HG02852 (cell line): ENCODE measurements around the gene CSRP3.
A peak's percentile ranks its signal among the peaks of the same experiment; 100 is the strongest.

Experiments used
- ATAC-seq: cut with Tn5 transposase; IDR thresholded peaks from one replicate; pipeline ENCODE4 v1.9.1; 2021; ENCODE audit warnings: mild to moderate bottlenecking, moderate library complexity; ENCODE audit not compliant: unreplicated experiment

Gene CSRP3

DNA sequence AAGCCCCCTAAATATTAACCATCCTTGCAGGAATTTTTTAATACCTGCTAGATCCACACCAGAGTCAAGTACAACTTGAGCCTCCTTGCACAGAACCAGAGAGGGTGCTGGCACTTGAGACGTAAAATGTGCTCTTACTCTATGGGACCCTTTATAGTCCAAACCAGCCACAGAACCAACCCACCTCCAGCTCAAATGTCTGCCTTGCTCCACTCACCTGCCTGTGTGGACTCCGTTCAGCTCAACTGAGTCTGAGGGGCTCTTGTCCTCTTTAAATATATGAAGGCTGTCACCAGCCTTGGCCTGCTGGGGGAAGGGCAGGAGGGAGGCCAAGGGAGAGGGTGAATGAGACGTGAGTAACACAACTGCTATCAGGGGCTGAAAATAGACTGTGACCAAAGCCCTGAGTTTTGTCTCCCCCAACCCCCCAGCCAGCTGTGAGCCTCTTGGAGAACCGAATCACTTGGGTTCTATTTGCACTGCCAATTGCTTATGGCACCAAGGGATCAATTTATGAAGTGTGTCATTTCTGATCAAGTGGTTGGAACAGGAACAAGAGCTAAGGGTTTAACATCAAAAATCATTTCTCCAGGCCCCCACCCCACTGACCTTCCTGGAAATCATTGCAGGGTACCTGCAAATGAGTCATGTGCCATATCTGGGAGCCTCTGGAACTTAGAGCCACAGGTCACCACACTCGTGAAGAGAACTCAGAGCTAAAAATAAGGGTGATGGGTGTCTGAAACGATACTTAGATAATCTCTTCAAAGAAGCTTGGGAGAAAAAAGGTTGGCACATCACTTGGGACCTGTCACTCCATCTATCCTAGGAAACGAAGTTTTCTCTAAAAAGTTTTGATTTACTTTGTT lies at the start of gene CSRP3:
Gene CSRP3 (minus strand): TSS at position 247 of the 869 bp plus-strand sequence. CDS start 9,535 bp downstream, outside the sequence.
- ATAC-seq: no peak

- no peak for ATAC-seq
Observed at GRCh38 chr11:19251577-19251976, 49.8 kb upstream of the CSRP3 start.

DNA sequence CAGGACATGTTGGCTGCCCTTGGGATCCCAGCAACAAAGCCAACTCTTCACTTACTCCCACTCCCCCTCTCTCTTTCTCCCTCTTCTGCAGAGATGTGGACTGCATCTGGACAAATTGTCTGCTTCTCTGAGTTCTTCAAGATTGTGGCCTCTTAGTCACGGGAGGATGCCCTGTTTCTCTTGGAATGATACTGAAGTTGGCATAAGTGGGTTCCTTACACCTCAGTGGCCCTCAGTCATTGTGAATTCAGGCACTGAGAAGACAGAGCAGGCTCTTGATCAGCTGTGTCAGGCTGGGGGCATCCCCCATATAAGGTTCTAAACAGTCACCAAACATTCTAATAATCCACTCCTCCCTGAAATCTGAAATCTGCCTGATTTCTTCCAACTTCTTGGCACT lies 45.0 kb upstream of the CSRP3 start:
- no peak for ATAC-seq

DNA sequence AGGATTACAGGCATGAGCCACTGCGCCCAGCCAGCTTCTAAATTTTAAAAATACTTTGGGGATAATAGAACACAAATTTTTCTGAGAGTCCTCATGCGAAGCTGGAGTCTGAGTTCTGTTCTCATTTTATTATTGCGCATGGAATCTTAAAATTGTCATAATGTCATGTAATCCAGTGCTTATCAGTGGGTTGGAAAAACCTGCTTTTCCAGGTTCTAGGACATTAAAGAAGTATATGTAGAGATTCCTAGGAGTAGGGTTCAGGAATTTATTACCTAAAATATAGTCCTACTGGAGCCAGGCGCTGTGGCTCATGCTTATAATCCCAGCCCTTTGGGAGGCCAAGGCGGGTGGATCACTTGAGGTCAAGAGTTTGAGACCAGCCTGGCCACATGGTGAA lies 43.6 kb upstream of the CSRP3 start:
- no peak for ATAC-seq

- ATAC-seq: no peak
Observed at GRCh38 chr11:19244621-19245020, 42.8 kb upstream of the CSRP3 start.

- ATAC-seq: no peak
Observed at GRCh38 chr11:19244084-19244483, 42.3 kb upstream of the CSRP3 start.

DNA sequence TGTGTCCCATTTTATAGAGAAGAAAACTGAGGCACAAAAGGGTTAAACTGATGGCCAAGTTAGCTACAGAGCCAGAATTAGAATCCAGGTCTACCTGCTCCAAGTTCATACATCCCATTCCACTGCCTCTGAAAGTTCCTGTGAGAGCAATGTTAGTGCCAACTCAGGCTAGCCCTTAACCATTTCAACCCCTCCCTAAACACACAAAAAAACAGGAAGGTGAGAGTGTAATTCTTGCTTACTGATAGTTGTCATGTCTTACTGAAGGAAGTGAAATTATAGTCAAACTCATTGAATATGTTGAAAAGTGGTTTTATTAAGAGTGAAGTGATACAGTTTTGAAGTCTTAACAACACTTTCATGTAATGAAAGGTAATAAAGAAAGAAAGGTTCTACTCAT lies 41.8 kb upstream of the CSRP3 start:
- ATAC-seq: no peak

DNA sequence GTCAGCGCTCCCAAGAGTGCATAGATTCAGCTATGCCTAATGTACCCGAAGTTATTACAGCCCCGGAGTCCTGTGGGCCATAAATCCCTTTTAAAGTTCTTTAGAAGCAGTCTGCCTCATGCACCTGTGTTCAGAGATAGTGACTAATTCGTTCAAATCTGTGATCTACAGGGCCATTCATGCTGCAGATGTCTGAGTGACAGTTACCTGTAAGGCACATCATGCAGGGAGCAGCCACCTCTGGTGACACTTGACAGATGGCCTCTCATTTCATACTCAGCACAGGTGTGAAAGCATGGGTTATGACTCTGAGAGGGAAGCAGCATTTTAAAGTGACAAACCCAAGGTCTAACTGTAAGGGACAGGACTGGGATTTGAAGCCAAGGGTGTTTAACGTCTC lies 41.4 kb upstream of the CSRP3 start:
- ATAC-seq: no peak

DNA sequence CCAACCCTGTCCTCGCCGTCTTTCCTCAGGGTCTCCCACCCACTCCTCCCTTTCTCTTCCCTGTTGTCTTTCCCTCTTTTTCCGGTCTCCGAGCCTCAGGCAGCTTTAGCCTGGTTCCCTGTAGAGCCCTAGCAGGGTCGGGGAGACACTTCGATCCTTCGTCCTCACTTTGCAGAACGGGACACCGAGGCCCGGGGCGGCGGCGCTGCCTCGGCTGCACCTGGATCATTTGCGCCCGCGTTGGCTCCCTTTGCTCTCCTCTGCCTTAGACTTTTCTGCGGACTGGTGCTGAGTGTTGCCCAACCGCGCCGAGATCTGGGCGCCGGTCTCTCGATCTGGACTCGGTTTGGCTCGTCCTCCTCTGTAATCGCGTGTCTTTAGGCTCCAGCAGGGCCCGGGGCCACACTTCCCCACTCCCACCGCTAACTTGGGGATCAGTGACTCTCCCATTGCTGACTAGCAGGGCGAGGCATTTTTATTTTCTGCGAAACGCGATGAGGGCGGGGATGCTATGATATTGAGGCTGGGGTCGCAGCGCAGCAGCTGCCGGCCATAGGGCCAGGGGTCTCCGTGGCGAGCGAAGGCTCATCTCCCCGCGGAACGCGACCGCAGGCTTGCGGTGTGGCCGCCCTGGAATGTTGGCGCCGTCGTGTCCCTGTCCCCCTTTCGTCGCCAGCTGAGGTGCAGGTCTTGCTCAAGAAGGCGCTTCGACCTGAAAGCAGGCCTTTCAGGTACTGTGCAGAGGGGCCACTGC lies 40.6 kb upstream of the CSRP3 start:
- ATAC-seq: no peak

DNA sequence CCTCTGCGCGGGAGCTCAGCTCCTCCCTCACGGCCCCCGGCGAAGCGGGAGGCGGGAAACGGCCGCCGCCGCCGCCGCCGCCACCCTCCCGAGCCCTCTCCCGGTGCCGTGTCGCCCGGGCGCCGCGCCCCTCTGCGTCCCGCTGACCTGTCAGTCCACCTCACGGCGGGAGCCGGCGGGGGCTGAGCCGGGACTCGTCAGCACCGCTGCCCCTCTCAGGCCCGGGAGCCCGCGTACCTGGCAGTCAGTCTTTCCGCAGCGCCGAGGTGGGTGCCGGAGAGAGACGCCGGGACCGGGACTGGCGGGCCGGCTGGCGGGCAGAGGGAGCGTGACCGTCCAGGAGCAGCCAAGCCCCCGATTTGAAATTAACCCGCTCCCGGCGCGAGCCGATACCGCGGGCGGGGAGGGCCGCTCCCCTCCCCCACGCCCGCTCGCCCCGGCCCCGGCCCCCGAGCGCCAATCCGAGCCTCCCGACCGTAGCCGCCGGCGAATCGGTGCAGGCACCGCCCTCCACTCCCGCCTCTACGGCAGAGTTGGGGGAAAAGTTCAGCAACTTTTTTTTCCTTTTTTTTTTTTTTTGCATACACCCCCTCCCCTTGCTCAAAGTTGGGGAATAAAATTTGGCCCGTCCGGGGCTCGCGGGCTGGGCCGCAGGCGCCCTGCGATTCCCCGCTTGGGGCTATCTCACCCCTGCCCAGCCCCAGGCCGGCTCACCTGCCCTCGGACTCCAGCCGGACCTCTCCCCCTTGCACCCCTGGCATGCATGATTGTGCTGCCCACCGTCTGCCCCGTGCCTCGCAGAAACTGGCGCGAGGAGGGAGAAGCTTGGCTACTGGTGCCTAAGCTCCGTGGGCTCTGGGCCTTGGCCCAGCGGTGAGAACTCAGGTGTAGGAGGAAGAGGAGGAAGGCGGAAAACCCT lies 39.7 kb upstream of the CSRP3 start:
- ATAC-seq: peak; percentile 31

DNA sequence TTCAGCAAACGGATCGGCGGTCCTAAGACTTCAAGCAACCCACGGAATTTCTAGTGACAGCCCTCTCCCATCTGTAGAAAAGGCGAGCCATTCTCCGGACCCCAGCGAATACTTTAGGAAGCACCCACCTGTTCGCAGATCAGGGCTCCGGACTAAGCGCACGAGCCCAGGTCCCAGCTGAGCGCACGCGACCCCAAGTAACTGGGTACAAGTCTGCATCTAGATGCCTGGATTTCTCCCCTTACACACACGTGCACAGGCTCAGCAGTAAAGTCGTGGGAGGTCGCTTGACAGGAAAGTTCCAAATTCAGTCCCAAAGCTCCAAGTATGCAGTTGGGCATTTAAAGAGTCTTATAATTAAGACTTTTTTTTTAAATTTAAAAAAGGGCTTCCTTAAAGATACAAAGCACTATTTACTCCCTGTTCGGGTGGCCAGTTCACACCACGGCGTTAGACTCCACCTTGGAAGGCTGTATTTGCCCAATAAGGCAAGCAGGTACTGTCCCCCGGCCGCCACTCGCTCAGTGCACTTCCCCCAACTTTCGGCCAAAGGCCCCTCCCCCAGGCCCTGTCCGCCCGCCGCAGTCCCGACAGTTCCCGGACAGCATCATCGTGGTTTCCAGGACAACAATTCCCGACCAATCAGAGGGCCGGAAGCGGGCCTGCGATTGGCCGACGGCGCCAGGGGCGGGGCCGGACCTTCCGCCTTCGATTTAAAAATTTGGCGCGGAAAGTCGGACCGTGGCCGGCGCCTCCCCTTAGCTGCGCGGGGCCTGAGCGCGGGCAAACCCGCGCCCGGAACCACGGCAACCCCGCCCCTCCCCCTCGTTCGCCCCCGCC lies 38.9 kb upstream of the CSRP3 start, which contains the start of gene E2F8:
Gene E2F8 (minus strand): TSS at position 526 of the 840 bp plus-strand sequence. CDS start 824 bp downstream, outside the sequence.
- peak; percentile 89 for ATAC-seq

- no peak for ATAC-seq
Observed at GRCh38 chr11:19239039-19239438, 37.3 kb upstream of the CSRP3 start.

GRCh38 chr11:19237813-19238212 lies 36.0 kb upstream of the CSRP3 start:
- no peak for ATAC-seq

DNA sequence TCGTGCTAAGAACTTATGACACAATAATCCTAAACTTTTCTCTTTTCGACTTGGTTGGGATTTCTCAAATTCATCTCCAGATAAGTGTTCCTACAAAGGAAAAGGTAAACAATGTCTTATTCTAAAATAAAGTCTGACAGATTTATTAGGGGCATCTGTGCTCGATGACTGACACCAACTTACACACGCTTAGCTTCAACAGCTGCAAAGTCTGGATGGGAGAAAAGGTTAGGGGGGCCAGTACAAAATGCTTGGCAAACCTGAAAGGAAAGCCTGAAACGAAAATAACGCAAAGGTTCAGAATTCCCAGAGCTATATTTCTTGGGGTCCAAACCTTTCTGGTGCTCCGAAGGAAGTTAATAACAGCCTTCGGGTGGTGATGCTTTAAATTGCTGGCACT lies 35.6 kb upstream of the CSRP3 start:
- ATAC-seq: no peak

GRCh38 chr11:19234231-19234817 lies 32.5 kb upstream of the CSRP3 start:
- ATAC-seq: no peak

- ATAC-seq: no peak
Observed at GRCh38 chr11:19232910-19233503, 31.2 kb upstream of the CSRP3 start.

GRCh38 chr11:19229671-19230070 lies 27.9 kb upstream of the CSRP3 start:
- ATAC-seq: no peak

DNA sequence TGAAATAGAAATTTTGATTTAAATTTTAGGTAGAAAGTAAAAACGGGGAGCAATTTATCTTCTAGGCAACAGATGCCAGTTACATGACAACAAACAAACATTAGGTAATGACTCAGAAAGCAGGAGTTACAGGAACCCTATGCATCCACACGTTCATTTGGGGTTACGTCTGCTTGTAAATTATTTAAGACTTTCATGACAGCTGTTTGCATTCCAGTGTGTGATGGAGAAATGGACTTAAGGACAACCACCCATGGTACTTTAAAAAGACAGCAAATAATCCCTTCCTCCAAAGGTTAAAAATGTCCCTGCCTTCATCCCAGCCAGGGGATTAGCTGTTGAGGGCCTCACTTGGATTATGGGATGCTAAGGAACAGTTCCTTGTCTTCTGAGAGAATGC lies 27.2 kb upstream of the CSRP3 start:
- no peak for ATAC-seq
